HG03571 (cell line): Measurements from ENCODE around the gene MAPKBP1.
"Not testable (repeated sequence)": the region's sequence is repeated elsewhere in the genome, so short reads cannot be mapped to it uniquely, and the experiment has no call there.

Experiments
- ATAC-seq: cut with Tn5 transposase; IDR thresholded peaks from one replicate; pipeline ENCODE4 v1.9.1; 2021; ENCODE audit not compliant: unreplicated experiment

MAPKBP1 gene, protein sequence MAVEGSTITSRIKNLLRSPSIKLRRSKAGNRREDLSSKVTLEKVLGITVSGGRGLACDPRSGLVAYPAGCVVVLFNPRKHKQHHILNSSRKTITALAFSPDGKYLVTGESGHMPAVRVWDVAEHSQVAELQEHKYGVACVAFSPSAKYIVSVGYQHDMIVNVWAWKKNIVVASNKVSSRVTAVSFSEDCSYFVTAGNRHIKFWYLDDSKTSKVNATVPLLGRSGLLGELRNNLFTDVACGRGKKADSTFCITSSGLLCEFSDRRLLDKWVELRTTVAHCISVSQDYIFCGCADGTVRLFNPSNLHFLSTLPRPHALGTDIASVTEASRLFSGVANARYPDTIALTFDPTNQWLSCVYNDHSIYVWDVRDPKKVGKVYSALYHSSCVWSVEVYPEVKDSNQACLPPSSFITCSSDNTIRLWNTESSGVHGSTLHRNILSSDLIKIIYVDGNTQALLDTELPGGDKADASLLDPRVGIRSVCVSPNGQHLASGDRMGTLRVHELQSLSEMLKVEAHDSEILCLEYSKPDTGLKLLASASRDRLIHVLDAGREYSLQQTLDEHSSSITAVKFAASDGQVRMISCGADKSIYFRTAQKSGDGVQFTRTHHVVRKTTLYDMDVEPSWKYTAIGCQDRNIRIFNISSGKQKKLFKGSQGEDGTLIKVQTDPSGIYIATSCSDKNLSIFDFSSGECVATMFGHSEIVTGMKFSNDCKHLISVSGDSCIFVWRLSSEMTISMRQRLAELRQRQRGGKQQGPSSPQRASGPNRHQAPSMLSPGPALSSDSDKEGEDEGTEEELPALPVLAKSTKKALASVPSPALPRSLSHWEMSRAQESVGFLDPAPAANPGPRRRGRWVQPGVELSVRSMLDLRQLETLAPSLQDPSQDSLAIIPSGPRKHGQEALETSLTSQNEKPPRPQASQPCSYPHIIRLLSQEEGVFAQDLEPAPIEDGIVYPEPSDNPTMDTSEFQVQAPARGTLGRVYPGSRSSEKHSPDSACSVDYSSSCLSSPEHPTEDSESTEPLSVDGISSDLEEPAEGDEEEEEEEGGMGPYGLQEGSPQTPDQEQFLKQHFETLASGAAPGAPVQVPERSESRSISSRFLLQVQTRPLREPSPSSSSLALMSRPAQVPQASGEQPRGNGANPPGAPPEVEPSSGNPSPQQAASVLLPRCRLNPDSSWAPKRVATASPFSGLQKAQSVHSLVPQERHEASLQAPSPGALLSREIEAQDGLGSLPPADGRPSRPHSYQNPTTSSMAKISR (N-terminal part only)

DNA sequence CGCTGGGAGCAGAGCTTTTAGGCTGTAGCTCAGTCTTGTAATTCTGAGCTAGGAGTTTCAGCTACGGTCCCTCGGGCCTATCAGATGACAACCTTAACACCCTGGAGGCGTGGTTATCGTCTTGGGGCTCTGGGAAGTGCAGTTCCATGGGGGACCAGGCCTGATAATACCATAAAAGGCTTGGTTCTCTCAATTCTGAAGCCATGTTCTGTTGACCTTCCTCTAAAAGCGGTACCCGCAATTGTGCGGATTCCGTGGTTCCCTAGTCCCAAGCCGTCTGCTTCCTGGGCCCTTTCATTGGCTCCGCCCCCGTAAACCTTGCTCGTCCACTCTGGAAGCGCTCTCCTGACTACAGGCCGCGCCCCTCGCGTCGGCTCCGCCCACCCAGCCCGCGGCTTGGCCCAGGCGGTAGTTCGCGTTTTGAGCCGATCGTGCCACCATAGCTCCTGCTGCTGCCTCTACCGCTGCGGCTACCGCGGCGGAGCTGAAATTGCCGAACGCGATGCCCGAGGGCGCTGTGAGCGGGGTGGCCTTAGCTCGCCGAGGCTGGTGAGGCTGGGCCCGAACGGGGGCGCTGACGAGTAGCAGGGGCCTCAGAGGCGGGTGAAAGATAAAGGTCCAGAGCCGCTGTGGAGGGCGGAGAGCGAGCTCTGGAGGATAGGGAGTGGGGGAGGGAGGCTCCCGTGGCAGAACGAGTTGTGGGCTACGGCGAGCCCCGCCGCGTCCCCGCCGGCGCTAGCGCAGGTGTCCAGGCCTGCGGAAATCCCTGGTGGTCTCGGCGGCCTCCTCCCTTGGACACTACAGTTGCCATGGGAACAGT is at the start of gene MAPKBP1:
Gene MAPKBP1, plus strand, starts transcription at position 423 of the 820 bp plus-strand sequence. CDS start 792 bp downstream, outside the sequence.
- peak; percentile 76 for ATAC-seq

GRCh38 chr15:41727143-41727542 is 47.1 kb upstream of the MAPKBP1 start:
- ATAC-seq = no peak

DNA sequence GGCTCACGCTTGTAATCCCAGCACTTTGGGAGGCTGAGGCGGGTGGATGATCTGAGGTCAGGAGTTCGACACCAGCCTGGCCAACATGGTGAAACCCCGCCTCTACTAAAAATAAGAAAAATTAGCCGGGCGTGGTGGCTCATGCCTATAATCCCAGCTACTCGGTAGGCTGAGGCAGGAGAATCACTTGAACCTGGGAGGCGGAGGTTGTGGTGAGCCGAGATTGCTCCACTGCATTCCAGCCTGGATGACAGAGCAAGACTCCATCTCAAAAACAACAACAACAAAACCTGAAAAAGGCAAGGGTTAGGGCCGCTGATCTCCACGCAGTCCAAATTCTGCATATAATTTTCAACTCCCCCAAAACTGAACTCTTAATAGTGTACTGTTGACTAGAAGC is 46.2 kb upstream of the MAPKBP1 start:
- not testable (repeated sequence) for ATAC-seq

- no peak for ATAC-seq
These were observed 43.7 kb upstream of the MAPKBP1 start for GRCh38 chr15:41730543-41730942.

- ATAC-seq = no peak
These were observed 41.8 kb upstream of the MAPKBP1 start for GRCh38 chr15:41732483-41732882.

GRCh38 chr15:41734079-41734478 is 40.2 kb upstream of the MAPKBP1 start:
- no peak for ATAC-seq

DNA sequence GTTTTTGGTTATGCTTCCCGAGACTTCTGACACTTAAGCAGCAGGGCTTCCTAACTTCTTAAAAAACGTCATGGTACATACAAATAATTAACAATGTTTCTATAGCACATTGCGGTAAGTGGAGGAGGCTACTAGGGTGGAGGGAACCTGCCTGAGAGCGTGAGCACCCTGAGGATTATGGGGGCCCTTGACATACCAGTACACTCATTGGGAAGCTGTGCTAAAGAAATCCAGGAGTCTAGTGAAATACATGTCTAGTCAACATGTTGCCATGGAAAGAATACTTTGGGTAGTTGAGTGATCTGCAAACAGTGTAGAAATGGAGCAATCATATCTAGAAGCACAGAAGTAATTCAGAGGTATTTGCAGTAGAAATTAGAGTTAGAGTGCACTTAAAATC is 39.2 kb upstream of the MAPKBP1 start:
- no peak for ATAC-seq

DNA sequence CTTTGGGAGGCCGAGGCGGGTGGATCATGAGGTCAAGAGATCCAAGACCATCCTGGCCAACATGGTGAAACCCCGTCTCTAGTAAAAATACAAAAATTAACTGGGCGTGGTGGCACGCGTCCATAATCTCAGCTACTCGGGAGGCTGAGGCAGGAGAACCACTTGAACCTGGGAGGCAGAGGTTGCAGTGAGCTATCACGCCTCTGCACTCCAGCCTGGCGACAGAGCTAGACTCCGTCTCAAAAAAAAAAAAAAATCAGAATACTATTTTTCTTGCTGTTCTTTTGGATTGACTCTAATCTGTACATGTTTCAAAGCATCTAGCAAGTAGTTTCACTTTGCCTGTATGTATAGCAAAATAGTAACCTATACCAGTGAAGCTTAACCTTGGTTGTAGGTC is 38.8 kb upstream of the MAPKBP1 start:
- not testable (repeated sequence) for ATAC-seq

DNA sequence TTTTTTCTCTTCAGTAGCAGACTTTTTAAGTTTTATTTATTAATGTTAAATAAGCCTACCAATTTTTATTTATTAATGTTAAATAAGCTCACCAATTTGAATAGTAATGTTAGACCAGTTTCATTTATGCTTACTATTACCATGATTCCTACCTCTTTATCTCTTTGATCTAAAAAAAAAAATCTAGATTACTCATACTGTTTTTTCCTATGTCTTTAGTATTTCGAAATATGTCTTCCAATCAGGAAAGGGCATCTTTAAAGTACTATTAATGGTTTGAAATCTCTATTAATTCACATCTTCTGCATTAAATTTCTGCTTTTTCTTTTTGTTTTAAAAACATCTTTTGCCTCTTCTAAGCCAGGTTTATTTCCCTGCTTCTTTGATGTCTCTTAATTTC is 27.5 kb upstream of the MAPKBP1 start:
- ATAC-seq = no peak

- ATAC-seq = no peak
These were observed 18.1 kb upstream of the MAPKBP1 start for GRCh38 chr15:41756198-41756597.

- no peak for ATAC-seq
These were observed 1.5 kb upstream of the MAPKBP1 start for GRCh38 chr15:41772720-41773331.

GRCh38 chr15:41773332-41773728 is 954 bp upstream of the MAPKBP1 start:
- no peak for ATAC-seq

DNA sequence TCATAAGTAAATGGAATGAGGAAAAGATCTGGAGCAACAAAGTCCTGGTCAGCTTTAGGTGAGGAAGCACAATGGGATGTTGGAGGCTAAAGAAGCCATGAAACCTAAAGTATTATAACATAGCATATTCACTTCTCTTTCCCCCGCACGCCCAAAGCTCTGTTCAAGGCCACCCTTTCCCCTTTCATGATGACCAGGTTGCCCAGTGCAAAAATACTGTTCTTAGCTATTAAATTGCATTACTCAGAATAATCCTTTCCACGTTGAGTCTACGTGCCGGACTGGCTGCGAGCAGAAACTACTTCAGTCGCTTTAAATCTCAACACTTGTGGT is 589 bp upstream of the MAPKBP1 start:
- ATAC-seq = no peak

GRCh38 chr15:41774882-41775417 is 666 bp downstream of the MAPKBP1 start:
- ATAC-seq = no peak

GRCh38 chr15:41775651-41776050 is 1.4 kb downstream of the MAPKBP1 start:
- no peak for ATAC-seq

- no peak for ATAC-seq
These were observed 3.2 kb downstream of the MAPKBP1 start for GRCh38 chr15:41777421-41777973.

- ATAC-seq = no peak
These were observed 4.2 kb downstream of the MAPKBP1 start for GRCh38 chr15:41778521-41778920.

DNA sequence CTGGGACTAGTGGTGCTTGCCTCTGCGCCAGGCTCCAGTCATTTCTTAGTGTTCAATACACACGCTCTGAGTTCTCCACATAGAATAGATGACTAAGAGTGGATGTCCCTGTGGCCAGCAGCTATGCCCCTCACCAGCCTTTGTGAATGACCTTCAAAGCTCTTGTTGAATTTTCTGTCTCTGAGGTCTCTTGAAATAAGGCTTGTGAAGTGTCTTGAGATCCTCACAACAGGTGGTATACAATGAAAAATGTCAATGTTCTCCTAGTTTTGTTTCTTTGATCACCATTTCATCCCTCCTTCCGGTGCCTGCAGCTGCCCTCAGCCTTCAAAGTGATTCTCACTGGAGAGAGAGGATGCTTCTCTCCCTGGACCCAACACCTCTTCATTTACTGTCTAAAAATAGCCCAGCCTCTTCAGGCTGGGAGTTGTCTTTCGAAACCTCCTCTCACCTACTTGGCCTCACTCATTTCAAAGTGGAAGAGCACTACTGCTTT is 5.4 kb downstream of the MAPKBP1 start:
- ATAC-seq = no peak

DNA sequence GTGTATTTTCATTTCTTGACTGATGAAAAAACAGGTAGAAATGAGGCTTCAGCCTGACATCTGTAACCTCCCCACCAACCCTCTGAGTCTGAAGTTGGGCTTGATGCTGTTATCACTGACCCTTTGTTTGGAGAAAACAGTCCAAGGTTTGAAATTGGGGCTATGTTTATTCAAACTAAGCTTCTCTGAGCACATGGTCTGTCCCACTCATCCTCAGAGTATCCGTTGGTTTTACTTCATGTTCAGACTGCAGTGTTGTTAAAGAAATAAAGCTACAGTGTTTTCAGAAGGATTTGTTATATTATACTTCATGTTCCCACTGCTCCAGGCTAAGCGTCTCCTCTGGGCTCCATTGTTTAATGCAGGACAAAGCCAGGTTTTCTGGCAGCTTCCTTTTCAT is 6.0 kb downstream of the MAPKBP1 start:
- no peak for ATAC-seq
